CD8-positive, alpha-beta memory T cell (primary cell): ENCODE data around the gene ABCC8. TPM values are rescaled to one million over a fixed set of nuclear protein-coding genes. Genes with fewer than 3 reads are reported as not detected.

Source experiments
- CTCF ChIA-PET: fragments of 350-600 bp; sonication (Branson Sonifier 250); formaldehyde crosslinking; loops from one replicate; lab custom pipeline; 2021; ENCODE audit warnings: antibody characterized with exemption; lab: Charles Lee
- POLR2A ChIA-PET: fragments of 350-600 bp; sonication (Branson Sonifier 250); formaldehyde crosslinking; loops from one replicate; lab custom pipeline; 2021; ENCODE audit warnings: antibody characterized with exemption; lab: Charles Lee
- DNase-seq, 5 donors: peaks; one replicate each; pipeline versions ENCODE4 v3.0.0 to v3.0.0-alpha.2; 2020 to 2022; ENCODE audit warnings: mixed read lengths in 1 of 5
- H3K27ac ChIP-seq: one replicate; pipeline ENCODE4 v1.7.0; 2013; ENCODE audit warnings: low read depth, mild to moderate bottlenecking, low read length, moderate library complexity
- H3K27me3 ChIP-seq: 2 replicates; pipeline ENCODE4 v1.7.0; 2013; ENCODE audit warnings: low read length, mild to moderate bottlenecking; ENCODE audit not compliant: insufficient read depth, poor library complexity, severe bottlenecking
- H3K36me3 ChIP-seq: 2 replicates; pipeline ENCODE4 v1.7.0; 2013; ENCODE audit warnings: mild to moderate bottlenecking, low read length, moderate library complexity; ENCODE audit not compliant: insufficient read depth
- H3K4me1 ChIP-seq: 2 replicates; pipeline ENCODE4 v1.7.0; 2013; ENCODE audit warnings: mild to moderate bottlenecking, low read length, moderate library complexity; ENCODE audit not compliant: insufficient read depth
- H3K4me3 ChIP-seq: 2 replicates; pipeline ENCODE4 v1.7.0; 2013; ENCODE audit warnings: mild to moderate bottlenecking, low read length
- H3K9me3 ChIP-seq: 2 replicates; pipeline ENCODE4 v1.7.0; 2013; ENCODE audit warnings: mild to moderate bottlenecking, low read length
- H3K27ac Mint-ChIP-seq, 8 donors: one replicate each; pipeline ENCODE4 v1.8.0; 2020 to 2021; ENCODE audit warnings: mixed read lengths in 8 of 8, mild to moderate bottlenecking in 6 of 8, inconsistent platforms in 3 of 8, moderate library complexity in 3 of 8
- H3K27me3 Mint-ChIP-seq, 2 donors: one replicate each; pipeline ENCODE4 v1.8.0; 2020 to 2021; ENCODE audit warnings: mixed read lengths in 2 of 2, mild to moderate bottlenecking in 1 of 2, moderate library complexity in 1 of 2
- H3K36me3 Mint-ChIP-seq, 3 donors: one replicate each; pipeline ENCODE4 v1.8.0; 2020 to 2021; ENCODE audit warnings: mixed read lengths in 3 of 3, inconsistent platforms in 1 of 3, mild to moderate bottlenecking in 1 of 3
- H3K4me1 Mint-ChIP-seq, 3 donors: one replicate each; pipeline ENCODE4 v1.8.0; 2020 to 2021; ENCODE audit warnings: mixed read lengths in 3 of 3, inconsistent platforms in 1 of 3, mild to moderate bottlenecking in 1 of 3
- H3K4me3 Mint-ChIP-seq, 7 donors: one replicate each; pipeline ENCODE4 v1.8.0; 2020 to 2021; ENCODE audit warnings: mixed read lengths in 7 of 7, mild to moderate bottlenecking in 6 of 7, moderate library complexity in 4 of 7, inconsistent platforms in 2 of 7
- H3K9me3 Mint-ChIP-seq, 5 donors: one replicate each; pipeline ENCODE4 v1.8.0; 2020 to 2022; ENCODE audit warnings: mixed read lengths in 5 of 5, mild to moderate bottlenecking in 3 of 5, moderate library complexity in 2 of 5, inconsistent platforms in 1 of 5
- polyA plus RNA-seq: library from polyadenylated mRNA; unstranded; fragments of 300-500 nt; fragmentation: Illumina TruSeq; gene quantifications from one replicate; pipeline ENCODE4 v1.2.3, GENCODE V29; 2021
- total RNA-seq, 2 experiments: library from RNA; stranded (reverse); gene quantifications; one replicate each; pipeline ENCODE4 v1.2.3, GENCODE V29; 2021

The ABCC8 gene
- total and polyA plus RNA-seq, 3 experiments from 2014 or later, result not detected

GRCh38 chr11:17385492-17385891 lies 91.2 kb downstream of the ABCC8 start:
- ChIA-PET CTCF (interaction anchor here (2.6 to 3.2 kb wide), 2 partner anchors 121 to 142 kb away, joined by 13 to 21 read pairs; no protein-coding TSS in a partner anchor), POLR2A (no interaction called here)
- H3K27me3 ChIP-seq, result no peaks in the 10 kb centered on the region
- H3K4me1 Mint-ChIP-seq, result peaks cover 4 to 11% (median 6%) of the 10 kb centered on the region in 3 donors
- peaks cover 5% of the 10 kb centered on the region for H3K4me1 ChIP-seq
- no peaks in the 10 kb centered on the region for H3K9me3 ChIP-seq
- peak overlapping the region in 1 of 7 donors; percentile 61 for H3K4me3 Mint-ChIP-seq
- H3K9me3 Mint-ChIP-seq, result no peaks in the 10 kb centered on the region
- no peaks in the 10 kb centered on the region for H3K27me3 Mint-ChIP-seq
- DNase-seq, result no peak
- no peak overlapping the region for H3K27ac ChIP-seq
- no peak overlapping the region for H3K4me3 ChIP-seq
- no peak overlapping the region for H3K27ac Mint-ChIP-seq
- no peaks in the 10 kb centered on the region for H3K36me3 Mint-ChIP-seq
- H3K36me3 ChIP-seq, result no peaks in the 10 kb centered on the region

- H3K27ac Mint-ChIP-seq, result no peak overlapping the region
- CTCF ChIA-PET, result interaction anchor here (0.7 to 3.2 kb wide), 27 partner anchors 8 to 347 kb away, joined by 3 to 21 read pairs (median 4); no protein-coding TSS in a partner anchor
- DNase-seq, result peak; percentile 65 to 82 (median 67)
- H3K36me3 Mint-ChIP-seq, result no peaks in the 10 kb centered on the region
- Histone ChIP-seq H3K4me3 (no peak overlapping the region), H3K36me3 (no peaks in the 10 kb centered on the region), H3K27ac (no peak overlapping the region), H3K4me1 (no peaks in the 10 kb centered on the region), H3K27me3 (no peaks in the 10 kb centered on the region), H3K9me3 (no peaks in the 10 kb centered on the region)
- H3K4me1 Mint-ChIP-seq, result peaks cover 0 to 4% (median 0%) of the 10 kb centered on the region in 3 donors
- H3K4me3 Mint-ChIP-seq, result peak overlapping the region in 1 of 7 donors; percentile 28
- POLR2A ChIA-PET, result no interaction called here
- H3K9me3 Mint-ChIP-seq, result no peaks in the 10 kb centered on the region
- no peaks in the 10 kb centered on the region for H3K27me3 Mint-ChIP-seq
These were observed 92.6 kb downstream of the ABCC8 start for GRCh38 chr11:17384002-17384511.

GRCh38 chr11:17383461-17383860 lies 93.2 kb downstream of the ABCC8 start:
- Mint-ChIP-seq H3K4me1 (peaks cover 0 to under 1% (median 0%) of the 10 kb centered on the region in 3 donors), H3K9me3 (no peaks in the 10 kb centered on the region), H3K36me3 (peaks cover 0 to 1% (median under 1%) of the 10 kb centered on the region in 3 donors), H3K27ac (peak overlapping the region in 1 of 8 donors; percentile 34), H3K27me3 (no peaks in the 10 kb centered on the region), H3K4me3 (no peak overlapping the region)
- Histone ChIP-seq H3K27me3 (no peaks in the 10 kb centered on the region), H3K27ac (no peak overlapping the region), H3K4me3 (no peak overlapping the region), H3K36me3 (no peaks in the 10 kb centered on the region), H3K4me1 (no peaks in the 10 kb centered on the region), H3K9me3 (no peaks in the 10 kb centered on the region)
- ChIA-PET CTCF (interaction anchor here (0.7 to 3.2 kb wide), 22 partner anchors 9 to 347 kb away, joined by 3 to 21 read pairs (median 5); no protein-coding TSS in a partner anchor), POLR2A (no interaction called here)
- no peak for DNase-seq

GRCh38 chr11:17382046-17382728 lies 94.5 kb downstream of the ABCC8 start:
- ChIA-PET POLR2A (no interaction called here), CTCF (interaction anchor here (1.0 to 3.2 kb wide), 7 partner anchors 16 to 146 kb away, joined by 3 to 19 read pairs (median 6); no protein-coding TSS in a partner anchor)
- Mint-ChIP-seq H3K4me1 (no peaks in the 10 kb centered on the region), H3K27ac (no peak overlapping the region), H3K4me3 (no peak overlapping the region), H3K9me3 (no peaks in the 10 kb centered on the region), H3K27me3 (no peaks in the 10 kb centered on the region), H3K36me3 (peaks cover 0 to 3% (median 2%) of the 10 kb centered on the region in 3 donors)
- Histone ChIP-seq H3K4me1 (no peaks in the 10 kb centered on the region), H3K9me3 (no peaks in the 10 kb centered on the region), H3K36me3 (no peaks in the 10 kb centered on the region), H3K4me3 (no peak overlapping the region), H3K27me3 (no peaks in the 10 kb centered on the region), H3K27ac (no peak overlapping the region)
- DNase-seq, result no peak

GRCh38 chr11:17381156-17381555 lies 95.5 kb downstream of the ABCC8 start:
- no peaks in the 10 kb centered on the region for H3K4me1 Mint-ChIP-seq
- no peak for DNase-seq
- H3K27me3 Mint-ChIP-seq, result no peaks in the 10 kb centered on the region
- H3K4me3 ChIP-seq, result no peak overlapping the region
- peak overlapping the region in 1 of 8 donors; percentile 48 for H3K27ac Mint-ChIP-seq
- no peaks in the 10 kb centered on the region for H3K27me3 ChIP-seq
- no peak overlapping the region for H3K4me3 Mint-ChIP-seq
- no peaks in the 10 kb centered on the region for H3K9me3 Mint-ChIP-seq
- H3K27ac ChIP-seq, result no peak overlapping the region
- H3K9me3 ChIP-seq, result no peaks in the 10 kb centered on the region
- ChIA-PET POLR2A (no interaction called here), CTCF (interaction anchor here (1.0 to 1.2 kb wide), 3 partner anchors 27 to 127 kb away, joined by 3 to 6 read pairs (median 4); no protein-coding TSS in a partner anchor)
- H3K36me3 ChIP-seq, result no peaks in the 10 kb centered on the region
- no peaks in the 10 kb centered on the region for H3K4me1 ChIP-seq
- H3K36me3 Mint-ChIP-seq, result peaks cover 0 to 4% (median 2%) of the 10 kb centered on the region in 3 donors

- no peak for DNase-seq
- no peaks in the 10 kb centered on the region for H3K4me1 Mint-ChIP-seq
- no peaks in the 10 kb centered on the region for H3K4me1 ChIP-seq
- CTCF ChIA-PET, result interaction anchor here (0.6 to 2.6 kb wide), 6 partner anchors 9 to 149 kb away, joined by 3 to 14 read pairs (median 3); partner anchors contain the start of gene KCNJ11
- no peak overlapping the region for H3K27ac Mint-ChIP-seq
- no peaks in the 10 kb centered on the region for H3K9me3 Mint-ChIP-seq
- POLR2A ChIA-PET, result interaction anchor here (0.6 kb wide), 1 partner anchor 25 kb away, joined by 13 read pairs; no protein-coding TSS in a partner anchor
- no peaks in the 10 kb centered on the region for H3K27me3 ChIP-seq
- H3K4me3 ChIP-seq, result no peak overlapping the region
- H3K27me3 Mint-ChIP-seq, result no peaks in the 10 kb centered on the region
- H3K4me3 Mint-ChIP-seq, result no peak overlapping the region
- peaks cover 0 to 6% (median 4%) of the 10 kb centered on the region in 3 donors for H3K36me3 Mint-ChIP-seq
- H3K9me3 ChIP-seq, result no peaks in the 10 kb centered on the region
- H3K27ac ChIP-seq, result no peak overlapping the region
- no peaks in the 10 kb centered on the region for H3K36me3 ChIP-seq
These were observed 97.1 kb downstream of the ABCC8 start for GRCh38 chr11:17379383-17380180.

- Mint-ChIP-seq H3K36me3 (peaks cover 2 to 10% (median 6%) of the 10 kb centered on the region in 3 donors), H3K4me1 (no peaks in the 10 kb centered on the region), H3K9me3 (peaks cover 0 to 1% (median 0%) of the 10 kb centered on the region in 5 donors), H3K27me3 (no peaks in the 10 kb centered on the region), H3K4me3 (no peak overlapping the region), H3K27ac (peak overlapping the region in 1 of 8 donors; percentile 33)
- no peak for DNase-seq
- Histone ChIP-seq H3K4me1 (no peaks in the 10 kb centered on the region), H3K27me3 (no peaks in the 10 kb centered on the region), H3K27ac (no peak overlapping the region), H3K4me3 (no peak overlapping the region), H3K9me3 (no peaks in the 10 kb centered on the region), H3K36me3 (no peaks in the 10 kb centered on the region)
- POLR2A ChIA-PET, result interaction anchor here (0.5 to 0.6 kb wide), 2 partner anchors 15 to 24 kb away, joined by 5 to 13 read pairs; no protein-coding TSS in a partner anchor
- CTCF ChIA-PET, result interaction anchor here (1.0 to 2.6 kb wide), 4 partner anchors 10 to 148 kb away, joined by 3 to 14 read pairs (median 4); partner anchors contain the start of gene KCNJ11
These were observed 98.0 kb downstream of the ABCC8 start for GRCh38 chr11:17378655-17379054.
